Hepatic stellate cell (primary cell): ENCODE results near the gene FMR1.
A peak's percentile ranks its signal among the peaks of the same experiment; 100 is the strongest.

Experiments
- DNase-seq: peaks from one replicate; pipeline ENCODE4 v3.0.0; 2011; ENCODE audit warnings: low spot score

Gene FMR1

DNA sequence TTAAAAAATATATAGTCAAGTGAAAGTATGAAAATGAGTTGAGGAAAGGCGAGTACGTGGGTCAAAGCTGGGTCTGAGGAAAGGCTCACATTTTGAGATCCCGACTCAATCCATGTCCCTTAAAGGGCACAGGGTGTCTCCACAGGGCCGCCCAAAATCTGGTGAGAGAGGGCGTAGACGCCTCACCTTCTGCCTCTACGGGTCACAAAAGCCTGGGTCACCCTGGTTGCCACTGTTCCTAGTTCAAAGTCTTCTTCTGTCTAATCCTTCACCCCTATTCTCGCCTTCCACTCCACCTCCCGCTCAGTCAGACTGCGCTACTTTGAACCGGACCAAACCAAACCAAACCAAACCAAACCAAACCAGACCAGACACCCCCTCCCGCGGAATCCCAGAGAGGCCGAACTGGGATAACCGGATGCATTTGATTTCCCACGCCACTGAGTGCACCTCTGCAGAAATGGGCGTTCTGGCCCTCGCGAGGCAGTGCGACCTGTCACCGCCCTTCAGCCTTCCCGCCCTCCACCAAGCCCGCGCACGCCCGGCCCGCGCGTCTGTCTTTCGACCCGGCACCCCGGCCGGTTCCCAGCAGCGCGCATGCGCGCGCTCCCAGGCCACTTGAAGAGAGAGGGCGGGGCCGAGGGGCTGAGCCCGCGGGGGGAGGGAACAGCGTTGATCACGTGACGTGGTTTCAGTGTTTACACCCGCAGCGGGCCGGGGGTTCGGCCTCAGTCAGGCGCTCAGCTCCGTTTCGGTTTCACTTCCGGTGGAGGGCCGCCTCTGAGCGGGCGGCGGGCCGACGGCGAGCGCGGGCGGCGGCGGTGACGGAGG is at the start of gene FMR1:
Gene FMR1 (plus strand): TSS at position 728 of the 831 bp plus-strand sequence. CDS start 261 bp downstream, outside the sequence.
- DNase-seq, result peak; percentile 93

DNA sequence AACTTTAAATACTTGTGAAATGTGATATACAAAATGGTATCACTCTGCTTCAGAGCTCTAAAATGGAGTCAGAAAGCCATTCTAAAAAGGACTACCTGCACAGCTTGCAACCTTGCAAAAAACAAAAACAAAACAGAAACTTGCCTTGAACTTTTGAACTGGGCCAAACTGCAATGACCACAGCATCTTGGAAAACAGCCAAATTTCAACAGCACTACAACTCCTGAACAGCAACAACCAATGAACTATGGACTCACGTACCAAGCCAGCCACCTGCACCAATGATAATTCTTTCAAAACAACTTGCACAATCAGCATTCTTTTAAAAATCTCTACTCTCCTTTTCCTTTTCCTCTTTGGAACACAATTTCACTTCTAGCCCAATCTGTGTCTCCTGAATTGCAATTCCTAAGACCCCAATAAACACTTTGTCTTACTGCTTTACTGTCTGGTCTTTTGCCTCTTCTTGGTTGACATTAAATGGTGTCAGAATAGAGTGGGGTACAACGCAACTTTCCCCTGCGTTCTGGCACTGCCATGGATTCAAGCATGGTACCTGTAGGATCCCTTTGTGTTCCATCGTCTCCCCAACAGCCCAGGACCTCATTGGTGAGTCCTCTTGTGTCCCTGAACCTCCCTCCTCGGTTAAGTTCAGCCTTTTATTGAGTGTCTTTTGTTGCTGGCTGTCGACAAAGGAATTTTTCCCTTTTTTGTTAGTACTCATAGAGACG is 35.7 kb upstream of the FMR1 start:
- DNase-seq, result no peak

DNA sequence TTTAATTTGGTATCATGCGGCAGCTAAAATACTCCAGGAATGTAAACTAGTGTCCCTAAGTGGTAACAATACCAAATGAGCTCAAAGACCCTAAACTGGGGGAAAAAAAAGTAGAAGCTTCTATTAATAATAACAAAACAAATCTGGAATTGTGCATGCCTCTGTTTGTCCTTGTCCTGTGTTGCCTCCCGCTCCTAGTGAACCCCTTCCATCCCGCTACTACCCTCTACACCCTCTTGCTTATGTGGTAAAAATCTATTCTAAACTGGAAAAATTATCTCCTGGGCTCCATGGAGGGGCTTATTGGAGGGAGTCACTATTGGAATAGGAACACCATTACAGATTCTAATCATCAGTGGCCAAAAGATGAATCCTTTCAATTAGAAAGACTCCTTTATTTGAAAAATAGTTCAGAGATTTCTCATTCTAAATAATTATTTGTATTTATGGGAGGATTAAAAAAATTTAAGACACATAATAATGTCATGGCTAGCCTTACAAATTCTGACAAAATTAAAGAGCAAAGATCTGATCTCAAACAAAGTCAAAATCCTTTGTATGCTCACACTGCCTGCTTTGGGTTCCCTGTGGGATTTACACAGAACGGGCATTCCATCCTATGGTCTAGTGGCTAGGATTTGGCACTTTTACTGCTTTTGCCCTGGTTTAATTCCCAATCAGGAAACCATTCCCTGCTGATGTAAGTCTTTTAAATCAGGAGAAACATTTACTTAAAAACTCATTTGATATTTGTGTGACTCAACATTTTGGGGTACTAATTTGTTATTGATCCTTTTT is 34.7 kb upstream of the FMR1 start:
- no peak for DNase-seq

DNA sequence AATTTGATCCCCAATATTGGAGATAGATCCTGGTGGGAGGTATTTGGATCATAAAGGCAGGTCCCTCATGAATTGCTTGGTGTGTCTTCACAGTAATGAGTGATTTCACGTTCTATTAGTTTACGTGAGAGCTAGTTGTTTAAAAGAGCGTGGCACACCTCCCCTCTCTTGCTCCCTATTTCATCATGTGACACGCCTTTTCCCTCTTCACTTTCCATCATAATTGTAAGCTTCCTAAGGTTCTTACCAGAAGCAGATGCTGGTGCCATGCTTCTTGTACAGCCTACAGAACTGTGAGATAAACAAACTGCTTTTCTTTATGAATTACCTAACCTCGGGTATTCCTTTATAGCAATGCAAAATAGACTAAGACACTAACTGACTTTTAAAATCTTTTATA is 34.0 kb upstream of the FMR1 start:
- DNase-seq, result no peak

DNA sequence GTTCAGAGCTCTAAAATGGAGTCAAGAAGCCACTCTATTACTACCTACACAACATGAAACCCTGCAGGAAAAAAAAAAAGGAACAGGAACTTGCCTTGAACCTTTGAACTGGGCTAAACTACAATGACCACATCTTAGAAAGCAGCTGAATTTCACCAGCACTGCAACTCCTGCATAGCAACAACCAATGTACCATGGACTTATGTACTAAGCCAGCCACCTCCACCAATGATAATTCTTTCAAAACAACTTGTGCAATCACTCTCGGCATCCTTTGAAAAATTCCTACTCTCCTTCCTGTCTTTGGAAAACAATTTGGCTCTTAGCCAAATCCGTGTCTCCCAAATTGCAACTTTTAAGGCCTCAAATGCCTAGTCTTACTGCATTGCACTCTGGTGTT is 26.8 kb upstream of the FMR1 start:
- no peak for DNase-seq

DNA sequence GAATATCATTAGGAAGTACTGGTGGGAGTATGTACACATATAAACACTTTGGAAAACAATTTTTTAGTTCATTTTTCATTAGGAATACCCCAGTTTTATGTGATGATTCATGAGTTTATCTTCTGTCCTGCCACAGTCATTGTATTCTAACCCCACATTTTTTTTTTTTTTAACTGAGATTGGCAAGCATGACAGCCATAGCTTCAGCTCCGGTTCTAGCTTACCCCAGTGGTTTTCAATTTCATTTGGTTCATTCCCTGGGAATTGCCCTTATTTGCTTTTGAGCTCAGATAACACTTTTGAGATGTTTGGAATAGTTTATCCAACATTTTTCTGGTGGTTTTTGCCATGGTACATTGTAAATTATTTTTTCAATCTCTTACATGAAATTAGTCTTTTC is 21.0 kb upstream of the FMR1 start:
- no peak for DNase-seq

DNA sequence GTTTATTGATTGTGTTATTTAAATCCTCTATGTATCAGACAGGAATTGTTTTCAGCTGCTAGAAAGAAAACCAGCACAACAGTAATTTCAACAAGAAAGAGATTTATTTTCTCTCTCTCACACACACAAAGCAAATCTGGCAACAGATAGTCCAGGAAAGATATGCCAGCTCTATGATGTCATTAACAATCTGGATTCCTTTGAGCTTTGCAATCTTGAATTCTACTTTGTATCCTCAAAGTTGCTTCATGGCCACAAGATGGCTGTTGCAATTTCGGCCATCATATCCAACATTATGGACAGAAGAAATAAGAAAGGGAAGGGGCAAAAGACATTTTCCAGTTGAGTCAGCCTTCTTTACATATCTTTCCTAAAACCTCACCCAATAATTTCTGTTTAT is 19.8 kb upstream of the FMR1 start:
- no peak for DNase-seq

DNA sequence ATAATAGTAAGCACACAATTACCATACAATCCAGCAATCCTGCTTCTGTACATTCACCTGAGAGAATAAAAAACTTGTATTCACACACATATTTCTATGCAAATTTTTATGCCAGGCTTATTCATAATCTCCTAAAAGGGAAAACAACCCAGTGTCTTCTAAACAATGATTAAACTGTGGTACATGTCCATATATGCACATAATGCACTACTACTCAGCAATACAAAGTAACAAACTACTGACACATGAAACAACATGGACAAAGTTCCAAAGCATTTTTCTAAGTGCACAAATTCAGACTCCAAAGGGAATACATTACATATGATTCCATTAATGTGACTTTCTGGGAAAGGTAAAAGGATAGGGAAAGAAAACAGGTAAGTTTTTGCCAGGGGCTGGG is 18.0 kb upstream of the FMR1 start:
- no peak for DNase-seq

DNA sequence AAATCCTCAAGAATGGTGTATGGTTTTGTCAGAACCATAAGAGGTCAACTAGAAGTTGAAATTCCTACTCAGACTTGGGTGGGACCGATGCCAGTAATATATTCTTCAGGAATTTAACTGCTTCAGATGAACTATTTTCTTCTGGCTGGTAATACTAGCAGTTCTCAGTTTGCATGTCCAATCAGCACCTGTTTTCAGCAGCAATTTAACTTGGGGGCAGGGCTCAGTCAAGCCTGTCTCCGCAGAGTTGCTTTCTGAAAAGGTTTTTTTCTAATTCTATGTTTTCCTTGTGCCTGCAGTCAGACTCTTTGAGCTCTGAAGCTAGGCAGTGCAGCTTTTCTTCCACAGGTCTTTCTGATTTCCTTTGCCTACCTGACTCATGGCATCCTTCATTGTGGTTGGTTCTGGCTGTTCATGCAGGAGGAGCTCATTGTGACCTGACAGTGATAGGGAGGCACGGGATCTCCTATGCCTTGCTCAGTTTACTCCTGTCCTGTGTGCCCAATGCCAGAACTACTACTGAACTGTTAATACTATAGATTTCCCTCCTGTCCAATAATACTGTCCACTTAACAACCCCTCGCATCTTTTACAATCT is 17.3 kb upstream of the FMR1 start:
- DNase-seq, result no peak

DNA sequence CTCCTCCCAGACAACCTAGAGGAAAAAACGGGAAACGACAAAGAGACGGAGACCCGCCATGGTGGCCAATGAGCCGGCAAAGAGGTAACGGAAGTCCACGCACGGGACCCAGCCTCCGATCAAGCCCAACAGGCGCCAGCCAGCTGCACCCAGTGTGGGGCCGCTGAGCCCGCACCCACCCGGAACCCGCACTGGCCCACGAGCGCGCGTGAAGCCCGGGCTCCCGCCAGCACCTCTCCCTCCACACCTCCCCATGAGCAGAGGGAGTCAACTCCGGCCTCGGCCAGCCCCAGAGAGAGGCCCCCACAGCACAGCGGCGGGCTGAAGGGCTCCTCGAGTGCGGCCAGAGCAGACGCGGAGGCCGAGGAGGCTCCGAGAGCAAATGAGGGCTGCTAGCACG is 14.6 kb upstream of the FMR1 start:
- no peak for DNase-seq

DNA sequence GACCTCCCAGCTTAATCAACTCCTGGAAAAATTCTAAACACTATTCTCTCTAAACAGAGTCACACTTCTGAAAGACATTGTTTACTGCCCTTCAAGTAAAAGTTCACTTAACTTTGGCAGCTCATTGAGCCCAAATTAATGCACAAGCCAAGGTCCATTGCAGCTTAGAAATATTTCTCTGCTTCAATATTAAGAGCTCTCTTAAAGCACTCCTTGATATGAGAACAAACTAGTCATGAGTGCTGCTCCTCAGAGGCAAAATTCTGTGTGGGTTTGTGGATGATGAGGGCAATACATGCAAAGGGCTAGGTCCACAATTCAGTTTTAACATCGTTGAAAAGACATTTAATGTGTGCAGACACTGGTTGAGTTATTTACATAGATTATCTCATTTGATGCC is 12.8 kb upstream of the FMR1 start:
- DNase-seq, result no peak

DNA sequence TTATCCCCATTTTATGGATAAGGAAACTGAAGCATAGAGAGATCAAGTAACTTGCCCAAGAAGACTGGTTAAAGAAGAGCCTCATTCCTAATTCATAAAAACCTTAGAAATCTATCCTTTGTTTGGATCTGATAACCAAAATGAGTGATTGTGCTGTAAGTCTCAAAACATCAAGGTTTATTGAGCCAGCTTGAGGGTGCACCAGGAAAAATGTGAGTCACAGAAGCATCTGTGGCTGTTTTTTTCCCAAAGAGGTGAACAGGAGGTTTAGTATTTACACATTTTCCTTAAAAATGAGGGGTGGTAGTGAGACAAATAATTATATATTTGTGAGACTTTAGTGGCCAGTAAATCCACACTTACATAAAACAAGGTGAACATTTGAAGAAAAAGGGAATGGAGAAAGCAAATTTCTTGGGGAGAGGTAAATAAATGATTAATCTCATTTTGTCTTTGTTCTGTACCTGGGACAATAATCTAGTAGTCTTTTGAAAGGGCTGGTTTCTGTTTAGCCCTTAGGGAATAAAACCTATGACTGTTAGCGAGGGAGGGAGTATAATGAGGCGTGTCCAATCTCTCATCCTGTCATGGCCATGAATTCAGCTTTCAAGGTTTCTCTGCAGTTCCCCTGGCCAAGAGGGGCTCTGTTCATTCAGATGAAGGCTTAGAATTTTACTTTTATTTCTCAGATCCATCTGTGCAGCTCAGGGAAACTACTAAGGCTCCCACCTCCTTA is 12.2 kb upstream of the FMR1 start:
- DNase-seq, result no peak

DNA sequence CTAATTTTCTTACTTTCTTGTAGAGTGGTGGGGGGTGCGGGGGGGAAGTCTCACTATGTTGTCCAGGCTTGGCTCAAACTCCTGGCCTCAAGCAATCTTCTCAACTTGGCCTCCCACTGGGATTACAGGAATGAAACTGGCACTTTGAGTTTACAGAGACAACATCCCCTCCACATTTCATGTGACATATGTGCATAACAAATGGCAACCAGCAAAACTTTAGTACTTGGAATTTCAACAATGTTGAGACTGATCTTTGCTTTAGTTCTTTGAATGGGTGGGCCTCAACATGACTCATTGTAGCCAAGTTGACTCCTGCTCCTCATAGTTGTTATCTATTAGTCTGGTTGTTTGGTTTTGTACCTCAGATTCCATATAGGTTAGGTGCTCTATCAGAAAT is 11.4 kb upstream of the FMR1 start:
- DNase-seq, result no peak

DNA sequence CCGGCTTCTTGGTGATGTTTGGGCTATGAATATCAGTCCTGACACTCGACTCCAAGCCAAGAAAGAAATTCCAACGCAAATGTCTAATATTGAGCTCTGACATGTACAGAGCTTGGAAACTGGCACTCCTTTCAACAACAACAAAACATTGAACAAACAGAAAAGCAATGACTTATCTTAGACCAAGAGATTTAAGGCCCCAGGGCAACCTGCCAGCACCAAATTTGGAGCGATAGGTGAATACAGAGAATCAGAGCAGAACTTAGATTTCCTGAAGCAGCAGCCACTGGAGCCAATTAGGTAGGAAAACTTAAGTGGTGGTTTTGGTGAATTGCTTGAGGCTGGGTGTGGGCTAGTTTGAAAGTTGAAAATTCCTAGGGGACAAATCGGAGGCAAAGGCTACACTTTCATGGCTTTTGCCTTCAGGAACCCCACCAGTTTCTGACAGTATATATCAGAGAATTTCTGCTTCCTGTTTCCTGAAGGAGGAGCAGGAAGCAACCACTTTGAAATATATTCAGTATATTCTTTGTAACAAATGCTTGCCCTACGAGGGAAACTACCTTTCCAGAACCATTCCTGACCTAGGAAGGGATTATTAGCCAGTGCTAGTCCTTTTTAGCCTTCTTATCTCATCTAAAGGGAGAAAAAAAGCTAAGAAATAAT is 10.1 kb upstream of the FMR1 start:
- no peak for DNase-seq

DNA sequence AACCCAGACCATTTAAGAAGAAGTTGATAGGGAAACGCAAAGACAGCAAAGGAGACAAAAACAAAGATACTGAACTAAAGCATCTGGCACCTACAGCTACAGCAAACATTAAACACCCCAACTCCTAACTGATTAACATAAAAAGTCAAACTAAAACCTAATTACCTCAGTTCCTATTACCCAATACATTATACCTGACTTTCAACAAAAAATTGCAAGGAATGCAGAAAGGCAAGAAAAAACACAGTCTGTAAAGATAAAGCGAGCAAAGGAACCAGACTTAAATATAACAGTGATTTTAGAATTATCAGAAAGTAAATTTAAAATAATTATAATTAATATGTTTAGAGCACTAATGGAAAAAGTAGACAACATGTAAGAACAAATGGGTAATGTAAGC is 9.4 kb upstream of the FMR1 start:
- no peak for DNase-seq

DNA sequence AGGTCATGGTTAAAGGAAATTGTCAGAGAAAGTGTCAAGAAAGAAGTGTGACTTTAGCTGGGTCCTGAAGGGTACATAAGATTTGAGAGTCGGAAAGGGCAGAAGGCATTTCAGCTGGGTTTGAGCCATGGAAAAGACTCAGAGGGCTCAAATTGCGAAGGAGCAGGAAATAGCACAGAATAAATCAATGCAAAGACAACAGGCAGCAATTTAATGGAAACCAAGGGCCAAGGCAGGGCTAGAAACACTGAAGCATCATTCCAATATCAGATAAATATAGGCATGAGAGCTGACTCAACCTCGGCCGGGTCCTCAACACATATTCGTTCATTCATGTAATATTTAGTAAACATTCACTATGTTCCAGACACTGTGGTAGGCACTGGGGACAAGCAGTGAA is 3.6 kb upstream of the FMR1 start:
- no peak for DNase-seq

DNA sequence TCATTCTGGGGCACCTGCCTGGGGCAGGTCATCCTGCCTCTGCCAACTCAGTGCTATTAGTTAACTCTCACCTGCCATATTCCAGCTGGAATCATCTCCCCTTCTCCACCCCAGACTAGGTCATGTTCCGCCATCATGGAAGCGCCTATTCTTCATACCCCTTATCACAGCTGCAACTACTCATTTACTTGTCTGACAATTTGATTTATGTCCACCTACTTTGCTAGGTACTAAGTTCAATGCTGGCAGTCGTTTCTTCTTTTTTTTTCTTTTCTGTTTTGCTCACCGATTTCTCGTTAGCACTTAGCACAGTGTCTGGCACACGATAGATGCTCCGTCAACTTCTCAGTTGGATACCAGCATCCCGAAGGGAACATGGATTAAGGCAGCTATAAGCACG is 1.1 kb upstream of the FMR1 start:
- DNase-seq, result no peak

DNA sequence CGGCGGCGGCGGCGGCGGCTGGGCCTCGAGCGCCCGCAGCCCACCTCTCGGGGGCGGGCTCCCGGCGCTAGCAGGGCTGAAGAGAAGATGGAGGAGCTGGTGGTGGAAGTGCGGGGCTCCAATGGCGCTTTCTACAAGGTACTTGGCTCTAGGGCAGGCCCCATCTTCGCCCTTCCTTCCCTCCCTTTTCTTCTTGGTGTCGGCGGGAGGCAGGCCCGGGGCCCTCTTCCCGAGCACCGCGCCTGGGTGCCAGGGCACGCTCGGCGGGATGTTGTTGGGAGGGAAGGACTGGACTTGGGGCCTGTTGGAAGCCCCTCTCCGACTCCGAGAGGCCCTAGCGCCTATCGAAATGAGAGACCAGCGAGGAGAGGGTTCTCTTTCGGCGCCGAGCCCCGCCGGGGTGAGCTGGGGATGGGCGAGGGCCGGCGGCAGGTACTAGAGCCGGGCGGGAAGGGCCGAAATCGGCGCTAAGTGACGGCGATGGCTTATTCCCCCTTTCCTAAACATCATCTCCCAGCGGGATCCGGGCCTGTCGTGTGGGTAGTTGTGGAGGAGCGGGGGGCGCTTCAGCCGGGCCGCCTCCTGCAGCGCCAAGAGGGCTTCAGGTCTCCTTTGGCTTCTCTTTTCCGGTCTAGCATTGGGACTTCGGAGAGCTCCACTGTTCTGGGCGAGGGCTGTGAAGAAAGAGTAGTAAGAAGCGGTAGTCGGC is 528 bp downstream of the FMR1 start:
- peak; percentile 29 for DNase-seq

DNA sequence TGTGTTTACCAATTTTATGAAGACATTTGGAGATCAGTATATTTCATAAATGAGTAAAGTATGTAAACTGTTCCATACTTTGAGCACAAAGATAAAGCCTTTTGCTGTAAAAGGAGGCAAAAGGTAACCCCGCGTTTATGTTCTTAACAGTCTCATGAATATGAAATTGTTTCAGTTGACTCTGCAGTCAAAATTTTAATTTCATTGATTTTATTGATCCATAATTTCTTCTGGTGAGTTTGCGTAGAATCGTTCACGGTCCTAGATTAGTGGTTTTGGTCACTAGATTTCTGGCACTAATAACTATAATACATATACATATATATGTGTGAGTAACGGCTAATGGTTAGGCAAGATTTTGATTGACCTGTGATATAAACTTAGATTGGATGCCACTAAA is 1.9 kb downstream of the FMR1 start:
- DNase-seq, result no peak

DNA sequence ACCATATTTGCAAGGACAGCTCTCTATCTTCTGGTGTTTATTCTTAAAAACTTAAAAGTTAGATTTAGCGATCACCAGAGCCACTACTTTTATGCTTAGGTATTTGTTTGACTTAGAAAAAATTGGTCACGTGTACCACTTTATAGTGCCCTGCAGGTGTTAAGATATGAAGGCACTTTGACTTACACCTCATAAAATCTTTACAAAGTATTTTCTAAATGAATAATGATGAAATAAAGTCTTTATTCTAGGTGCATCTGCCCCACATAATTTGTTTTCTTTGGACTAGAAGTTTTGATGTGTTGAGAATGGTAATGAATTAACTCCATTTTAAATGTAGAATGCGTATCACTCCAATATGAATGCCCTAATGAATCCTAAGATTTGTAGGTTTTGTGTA is 2.9 kb downstream of the FMR1 start:
- no peak for DNase-seq
